SIG-M5 treated with dmso at 0.1 percent for 504 hours (cell line): ENCODE measurements around the gene POLR2F.
"Not testable (repeated sequence)": the region's sequence is repeated elsewhere in the genome, so short reads cannot be mapped to it uniquely, and the experiment has no call there.

ENCODE experiments used
- DNase-seq: peaks from one replicate; lab custom pipeline; 2025; ENCODE audit not compliant: unreplicated experiment; lab: John Stamatoyannopoulos, UW

The POLR2F gene

GRCh38 chr22:37925330-37925729 lies 28.2 kb upstream of the POLR2F start:
- no peak for DNase-seq

GRCh38 chr22:37925767-37926166 lies 27.7 kb upstream of the POLR2F start:
- no peak for DNase-seq

DNA sequence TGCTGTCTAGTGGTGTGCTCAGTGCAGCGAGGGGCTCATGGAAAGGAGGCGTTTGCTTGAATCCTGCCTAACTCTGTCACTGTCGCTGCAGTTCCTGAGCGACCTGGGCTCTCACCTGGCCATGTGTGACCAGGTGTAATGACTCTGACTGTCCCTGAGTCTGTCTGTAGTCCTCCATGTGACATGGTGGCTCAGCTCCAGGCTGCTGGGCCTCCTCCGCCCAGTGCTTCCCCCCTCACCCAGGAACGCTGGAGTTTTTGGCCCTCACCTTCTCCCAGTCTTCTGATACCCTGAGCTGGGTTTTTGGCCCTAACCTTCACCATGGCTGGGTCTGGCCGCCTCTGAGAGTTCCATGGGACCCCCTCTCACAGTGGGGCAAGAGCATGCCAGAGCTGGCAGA lies 27.1 kb upstream of the POLR2F start:
- no peak for DNase-seq

DNA sequence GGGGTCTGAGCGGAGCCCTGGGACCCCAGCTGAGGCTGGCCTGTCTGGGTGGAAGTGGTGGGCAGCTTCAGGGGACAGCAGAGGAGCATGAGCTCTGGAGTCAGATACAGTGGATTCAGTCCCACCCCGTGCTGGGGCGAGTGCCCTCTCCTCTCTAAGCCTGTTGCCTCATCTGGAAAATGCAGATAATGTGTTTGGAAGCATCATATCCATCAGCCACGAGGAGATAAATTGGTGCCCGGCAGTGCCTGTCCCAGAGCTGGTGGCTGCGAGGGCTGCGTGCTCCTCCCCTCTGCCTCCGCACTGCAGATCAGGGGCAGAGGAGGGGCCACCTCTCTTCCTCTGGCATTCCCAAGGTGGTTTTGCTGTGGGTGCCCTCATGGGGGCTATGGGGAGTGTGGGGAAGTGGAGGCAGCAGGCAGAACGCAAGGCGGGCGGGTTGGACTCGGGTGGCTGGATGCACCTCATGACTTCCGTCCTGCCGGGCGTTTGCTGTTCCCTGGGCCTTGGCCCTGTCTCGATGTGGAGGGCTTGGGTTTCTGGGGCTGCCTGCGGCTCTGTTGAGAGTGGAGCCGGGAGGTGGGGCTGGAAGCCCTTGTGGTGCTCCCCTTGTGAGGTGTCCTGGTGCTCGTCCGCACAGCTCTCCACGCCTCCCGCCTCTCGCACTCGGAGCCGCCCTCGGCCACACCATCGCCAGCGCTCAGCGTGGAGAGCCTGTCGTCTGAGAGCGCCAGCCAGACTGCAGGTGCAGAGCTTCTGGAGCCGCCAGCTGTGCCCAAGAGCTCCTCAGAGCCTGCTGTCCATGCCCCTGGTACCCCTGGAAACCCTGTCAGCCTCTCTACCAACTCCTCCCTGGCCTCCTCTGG lies 26.5 kb upstream of the POLR2F start:
- DNase-seq, result no peak

- no peak for DNase-seq
Measured at GRCh38 chr22:37927637-37927936, 25.9 kb upstream of the POLR2F start.

DNA sequence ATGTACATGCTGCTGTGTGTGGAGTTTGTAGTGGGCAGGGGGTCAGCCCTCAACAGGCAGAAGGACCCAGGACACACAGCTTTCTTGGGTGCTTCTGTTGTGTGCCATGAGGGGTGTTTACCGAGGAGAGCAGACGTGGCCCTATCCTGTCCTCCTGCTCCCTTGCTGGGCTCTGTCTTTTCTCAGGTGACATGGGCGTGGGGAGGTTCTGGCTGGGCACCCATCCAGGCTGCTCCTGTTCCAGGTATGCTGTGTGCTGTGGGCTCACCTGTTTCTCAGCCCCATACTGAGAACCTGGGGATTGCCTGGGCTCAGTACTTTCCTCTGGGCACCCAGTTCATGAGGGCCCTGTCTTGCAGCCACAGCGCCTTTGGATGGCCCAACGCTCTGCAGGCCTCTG lies 24.1 kb upstream of the POLR2F start:
- no peak for DNase-seq

GRCh38 chr22:37930270-37930951 lies 23.1 kb upstream of the POLR2F start:
- DNase-seq, result no peak

DNA sequence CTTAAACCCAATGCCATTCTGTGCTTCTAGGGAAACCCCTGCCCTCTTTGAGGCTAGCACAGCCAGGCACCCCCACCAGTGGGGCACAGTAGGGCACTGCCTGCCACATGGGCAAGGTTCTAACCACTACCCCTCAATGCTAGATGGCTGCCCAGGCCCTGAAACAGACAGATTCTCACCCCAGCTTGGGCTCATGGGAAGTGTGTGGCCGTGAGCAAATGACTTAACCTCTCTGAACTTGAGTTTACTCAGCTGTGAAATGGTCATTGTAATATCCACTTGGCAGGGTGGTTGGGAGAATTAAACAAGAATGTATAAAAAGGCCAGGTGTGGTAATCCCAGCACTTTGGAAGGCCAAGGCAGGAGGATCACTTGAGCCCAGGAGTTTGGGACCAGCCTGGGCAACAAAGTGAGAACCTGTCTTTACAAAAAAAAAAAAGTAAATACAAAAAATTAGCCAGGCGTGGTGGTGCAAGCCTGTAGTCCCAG lies 22.5 kb upstream of the POLR2F start:
- no peak for DNase-seq

DNA sequence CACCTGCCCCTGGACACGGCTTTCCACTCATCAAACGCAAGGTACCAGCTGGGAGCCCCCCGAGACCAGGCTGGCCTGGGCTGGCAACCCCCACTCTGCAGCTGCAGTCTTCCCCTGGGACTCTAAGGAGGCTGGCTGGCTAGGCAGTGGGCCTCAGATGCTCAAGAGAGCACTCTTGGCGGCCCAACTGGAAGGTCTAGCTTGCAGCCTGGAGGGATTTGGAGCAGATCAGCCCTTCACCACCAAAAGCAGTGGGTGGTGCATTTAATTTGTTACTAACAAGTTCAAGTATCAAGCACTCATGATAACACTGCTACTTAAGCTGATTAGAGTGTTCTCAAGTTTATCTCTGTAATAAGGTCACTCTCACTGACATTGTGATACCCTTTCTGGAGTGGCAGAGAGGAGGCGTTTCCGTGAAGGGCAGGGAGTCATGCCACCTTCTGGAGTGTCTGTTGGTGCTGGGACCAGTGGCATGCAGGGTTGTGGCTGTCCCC lies 21.6 kb upstream of the POLR2F start:
- no peak for DNase-seq

- DNase-seq, result no peak
Measured at GRCh38 chr22:37932401-37932800, 21.1 kb upstream of the POLR2F start.

- no peak for DNase-seq
Measured at GRCh38 chr22:37932821-37933578, 20.5 kb upstream of the POLR2F start.

DNA sequence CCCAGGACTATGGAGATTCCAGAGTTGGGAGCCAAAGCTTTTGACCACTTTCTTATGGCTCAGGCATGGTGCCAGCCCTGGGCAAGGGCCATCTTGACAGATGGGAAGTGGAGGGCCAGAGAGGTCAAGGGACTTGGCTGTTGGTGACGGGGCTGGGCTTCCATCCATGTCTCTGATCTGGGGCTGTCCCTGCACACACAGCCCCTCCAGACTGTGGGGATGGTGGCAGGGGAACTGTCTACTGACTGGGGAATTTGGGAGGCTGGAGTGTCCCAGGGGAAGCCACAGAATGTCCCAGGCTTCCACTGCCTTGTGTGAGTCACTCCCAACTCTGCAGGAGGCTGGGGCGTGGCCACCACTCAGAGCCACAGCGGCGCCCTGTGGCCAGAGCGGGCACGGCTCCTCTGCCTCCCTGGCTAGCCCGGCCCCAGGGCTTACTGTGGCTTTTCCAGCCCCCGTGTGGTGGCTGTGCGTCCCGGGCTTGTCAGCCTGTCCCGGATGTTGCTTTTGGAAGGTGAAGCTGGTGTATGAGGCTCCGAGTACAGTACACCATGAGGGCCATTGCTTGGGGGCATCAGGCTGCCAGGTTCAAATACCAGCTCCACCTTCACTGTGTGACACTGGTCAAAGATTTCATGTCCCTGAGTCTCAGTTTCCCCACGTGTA lies 19.7 kb upstream of the POLR2F start:
- peak; percentile 83 for DNase-seq

DNA sequence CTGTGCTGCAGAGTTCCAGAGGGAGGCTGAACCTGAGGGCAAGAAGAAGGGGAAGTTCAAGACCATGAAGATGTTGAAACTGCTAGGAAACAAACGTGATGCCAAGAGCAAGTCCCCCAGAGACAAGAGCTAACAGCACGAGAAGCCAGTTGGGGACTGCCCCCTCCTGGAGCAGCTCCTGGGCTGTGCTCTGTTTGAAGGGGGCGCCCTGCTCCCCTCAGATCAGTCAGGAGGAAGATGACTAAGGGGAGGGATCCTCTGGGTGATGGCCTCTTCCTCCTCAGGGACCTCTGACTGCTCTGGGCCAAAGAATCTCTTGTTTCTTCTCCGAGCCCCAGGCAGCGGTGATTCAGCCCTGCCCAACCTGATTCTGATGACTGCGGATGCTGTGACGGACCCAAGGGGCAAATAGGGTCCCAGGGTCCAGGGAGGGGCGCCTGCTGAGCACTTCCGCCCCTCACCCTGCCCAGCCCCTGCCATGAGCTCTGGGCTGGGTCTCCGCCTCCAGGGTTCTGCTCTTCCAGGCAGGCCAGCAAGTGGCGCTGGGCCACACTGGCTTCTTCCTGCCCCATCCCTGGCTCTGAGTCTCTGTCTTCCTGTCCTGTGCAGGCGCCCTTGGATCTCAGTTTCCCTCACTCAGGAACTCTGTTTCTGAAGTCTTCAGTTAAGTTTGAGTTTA lies 12.7 kb upstream of the POLR2F start:
- DNase-seq, result peak; percentile 82

DNA sequence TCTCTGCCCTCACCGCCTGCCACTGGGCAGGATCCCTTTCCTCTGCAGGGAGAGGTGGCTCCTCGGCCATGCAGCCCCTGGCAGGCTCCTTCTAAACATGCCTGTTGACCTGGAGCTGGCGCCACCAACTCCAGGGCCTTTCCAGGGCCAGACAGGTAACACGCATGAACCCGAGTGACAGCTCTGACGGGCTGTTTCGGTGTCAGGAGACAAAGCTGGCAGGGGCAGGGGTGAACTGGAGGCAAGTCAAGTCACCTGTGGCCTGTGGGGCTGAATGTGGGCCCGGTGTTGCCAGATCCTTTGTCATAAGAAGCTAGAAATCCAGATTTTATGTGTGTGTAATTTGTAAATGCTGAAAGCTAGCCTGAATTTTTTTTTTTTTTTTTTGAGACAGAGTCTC lies 11.4 kb upstream of the POLR2F start:
- DNase-seq, result no peak

GRCh38 chr22:37943136-37943824 lies 10.2 kb upstream of the POLR2F start:
- no peak for DNase-seq

- no peak for DNase-seq
Measured at GRCh38 chr22:37943825-37944198, 9.7 kb upstream of the POLR2F start.

- DNase-seq, result not testable (repeated sequence)
Measured at GRCh38 chr22:37944423-37944822, 9.1 kb upstream of the POLR2F start.

- DNase-seq, result not testable (repeated sequence)
Measured at GRCh38 chr22:37947142-37947795, 6.2 kb upstream of the POLR2F start.

GRCh38 chr22:37951305-37951704 lies 2.2 kb upstream of the POLR2F start:
- DNase-seq, result no peak
